Pulmonary artery endothelial cell (primary cell): ENCODE data around the gene CHD1. TPM values are rescaled to one million over a fixed set of nuclear protein-coding genes. Genes with fewer than 3 reads are reported as not detected.

Experiments used
- DNase-seq: peaks from one replicate; pipeline ENCODE4 v3.0.0-alpha.2; 2011; ENCODE audit warnings: low read depth, low spot score
- total RNA-seq: library from RNA; depleted of rRNA; stranded (reverse); fragments of >200 nt; gene quantifications from 2 replicates; pipeline ENCODE4 v1.2.3, GENCODE V29; 2014

CHD1 gene
- total RNA-seq, 1 donor from 2014 or later = 75.2 TPM

DNA sequence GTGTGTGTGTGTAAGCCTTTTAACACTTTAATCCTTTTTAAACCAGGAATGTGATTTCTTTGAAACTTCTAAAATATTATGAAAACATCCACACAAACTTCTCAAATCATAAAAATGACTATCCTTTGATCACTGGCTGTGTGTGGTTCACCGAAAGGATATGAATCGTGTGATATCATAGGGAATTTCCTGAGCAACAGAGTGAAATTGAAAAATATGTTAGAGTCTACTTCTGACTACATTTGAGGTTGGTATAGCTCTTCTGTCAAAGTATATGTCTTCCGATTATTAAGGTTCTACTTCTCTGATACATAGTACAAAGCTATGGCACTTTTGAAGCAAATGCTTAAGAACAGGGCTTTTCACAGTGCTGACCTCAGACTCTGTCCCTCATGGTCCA lies 115.1 kb downstream of the CHD1 start:
- no peak for DNase-seq

GRCh38 chr5:98810206-98810605 lies 118.6 kb downstream of the CHD1 start:
- no peak for DNase-seq

DNA sequence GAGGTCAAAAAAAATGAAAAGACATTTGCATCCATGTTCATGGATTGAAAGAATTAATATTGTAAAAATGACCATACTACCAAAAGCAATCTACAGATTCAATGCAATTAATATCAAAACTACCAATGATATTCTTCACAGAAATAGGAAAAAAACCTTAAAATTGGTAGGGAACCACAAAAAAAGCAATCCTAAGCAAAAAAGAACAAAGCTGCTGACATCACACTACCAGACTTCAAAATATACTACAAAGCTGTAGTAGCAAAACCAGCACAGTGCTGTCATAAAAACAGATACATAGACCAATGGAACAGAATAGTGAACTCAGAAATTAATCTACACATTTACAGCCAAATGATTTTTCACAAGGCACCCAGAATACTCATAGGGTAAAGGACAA lies 121.0 kb downstream of the CHD1 start:
- DNase-seq = no peak

DNA sequence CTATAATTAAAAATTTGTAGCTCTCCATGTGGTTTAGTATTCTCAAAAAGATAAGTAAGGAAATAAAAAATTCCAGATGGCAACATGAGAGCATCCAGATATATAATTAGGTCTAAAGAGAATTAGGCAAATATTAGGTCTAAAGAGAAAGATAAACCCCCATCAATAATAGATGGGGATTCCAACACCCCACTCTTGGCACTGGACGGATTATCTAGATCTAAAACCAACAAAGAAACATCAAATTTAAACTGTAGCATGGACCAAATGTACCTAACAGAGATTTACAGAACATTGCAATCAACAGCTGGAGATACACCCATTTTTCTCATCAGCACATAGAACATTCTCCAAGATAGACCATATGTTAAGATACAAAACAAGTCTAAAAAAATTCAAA lies 123.7 kb downstream of the CHD1 start:
- no peak for DNase-seq

GRCh38 chr5:98804066-98804465 lies 124.7 kb downstream of the CHD1 start:
- no peak for DNase-seq

Other genes starting within 250 kb of the CHD1 start
- 21.4 and 37.2 TPM in 2 replicates for gene RGMB, start 155.3 kb downstream of the CHD1 start, total RNA-seq